GM12872 (cell line): ENCODE data around the gene LAMP2.

Experiments used
- TF ChIP-seq, protein P1 (sequence below): IDR thresholded peaks from 3 replicates; pipeline ENCODE4 v1.5.1; 2011; ENCODE audit warnings: low read depth, mild to moderate bottlenecking, low read length, moderate library complexity; ENCODE audit not compliant: insufficient read depth

The LAMP2 gene

GRCh38 chrX:120426599-120426998 is 42.5 kb downstream of the LAMP2 start:
- TF ChIP-seq, protein P1, sequence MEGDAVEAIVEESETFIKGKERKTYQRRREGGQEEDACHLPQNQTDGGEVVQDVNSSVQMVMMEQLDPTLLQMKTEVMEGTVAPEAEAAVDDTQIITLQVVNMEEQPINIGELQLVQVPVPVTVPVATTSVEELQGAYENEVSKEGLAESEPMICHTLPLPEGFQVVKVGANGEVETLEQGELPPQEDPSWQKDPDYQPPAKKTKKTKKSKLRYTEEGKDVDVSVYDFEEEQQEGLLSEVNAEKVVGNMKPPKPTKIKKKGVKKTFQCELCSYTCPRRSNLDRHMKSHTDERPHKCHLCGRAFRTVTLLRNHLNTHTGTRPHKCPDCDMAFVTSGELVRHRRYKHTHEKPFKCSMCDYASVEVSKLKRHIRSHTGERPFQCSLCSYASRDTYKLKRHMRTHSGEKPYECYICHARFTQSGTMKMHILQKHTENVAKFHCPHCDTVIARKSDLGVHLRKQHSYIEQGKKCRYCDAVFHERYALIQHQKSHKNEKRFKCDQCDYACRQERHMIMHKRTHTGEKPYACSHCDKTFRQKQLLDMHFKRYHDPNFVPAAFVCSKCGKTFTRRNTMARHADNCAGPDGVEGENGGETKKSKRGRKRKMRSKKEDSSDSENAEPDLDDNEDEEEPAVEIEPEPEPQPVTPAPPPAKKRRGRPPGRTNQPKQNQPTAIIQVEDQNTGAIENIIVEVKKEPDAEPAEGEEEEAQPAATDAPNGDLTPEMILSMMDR = no peak

DNA sequence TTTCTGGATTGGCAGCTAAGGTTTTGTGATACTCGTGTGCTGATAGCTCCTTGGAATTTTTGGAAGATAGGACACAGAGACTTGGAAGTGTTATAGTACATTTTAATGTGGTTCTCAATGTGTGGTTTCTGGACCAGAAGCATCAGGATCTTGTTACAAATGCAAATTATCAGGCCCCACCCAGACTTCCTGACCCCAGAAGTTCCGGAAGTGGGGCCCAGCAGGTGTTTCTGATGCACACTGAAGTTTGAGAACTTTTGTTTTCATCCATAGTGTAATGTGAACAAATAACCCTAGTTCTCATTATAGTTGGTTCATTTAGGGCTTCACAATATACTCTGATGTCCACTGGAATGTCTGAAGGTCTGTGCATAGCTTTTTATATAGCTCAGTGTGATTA is 49.6 kb downstream of the LAMP2 start:
- TF ChIP-seq, protein P1 = no peak

DNA sequence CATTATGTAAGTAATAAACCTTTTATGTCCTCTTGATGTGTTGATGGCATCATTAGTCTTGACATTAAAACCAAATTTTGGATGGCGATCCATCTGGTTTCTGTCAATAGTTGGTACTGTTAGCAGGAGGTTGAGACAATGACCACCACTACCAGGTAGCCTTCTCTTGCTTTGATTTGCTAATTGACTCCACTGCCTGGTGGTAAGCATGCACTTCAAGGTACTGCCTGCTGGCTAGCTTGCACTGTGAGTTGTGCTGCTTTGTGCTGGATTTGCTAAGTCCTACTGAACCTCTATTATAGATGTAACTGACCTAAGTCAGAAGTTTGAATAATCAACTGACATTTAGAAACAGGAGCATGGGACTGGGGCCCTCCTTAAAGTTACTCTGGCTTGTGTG is 60.9 kb downstream of the LAMP2 start:
- TF ChIP-seq, protein P1 = no peak

DNA sequence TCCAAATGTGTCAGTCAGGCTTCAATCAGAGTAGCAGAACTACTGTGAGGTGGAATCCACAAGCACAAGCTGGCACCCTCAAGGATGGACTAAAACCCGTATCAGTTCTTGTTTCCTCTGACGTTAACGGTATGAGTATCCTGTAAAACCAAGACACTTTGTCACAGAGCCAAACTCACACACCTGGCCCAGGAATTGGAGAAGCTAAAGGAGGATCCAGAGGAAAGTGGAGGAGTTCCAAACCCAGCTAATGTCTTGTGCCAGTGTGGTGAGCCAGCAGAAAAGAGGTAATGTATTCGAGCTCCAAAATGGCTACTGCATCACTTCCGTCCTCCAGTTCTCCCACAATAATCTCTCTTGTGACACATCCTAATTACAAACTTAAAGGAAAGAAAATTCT is 62.5 kb downstream of the LAMP2 start:
- TF ChIP-seq, protein P1 = no peak

DNA sequence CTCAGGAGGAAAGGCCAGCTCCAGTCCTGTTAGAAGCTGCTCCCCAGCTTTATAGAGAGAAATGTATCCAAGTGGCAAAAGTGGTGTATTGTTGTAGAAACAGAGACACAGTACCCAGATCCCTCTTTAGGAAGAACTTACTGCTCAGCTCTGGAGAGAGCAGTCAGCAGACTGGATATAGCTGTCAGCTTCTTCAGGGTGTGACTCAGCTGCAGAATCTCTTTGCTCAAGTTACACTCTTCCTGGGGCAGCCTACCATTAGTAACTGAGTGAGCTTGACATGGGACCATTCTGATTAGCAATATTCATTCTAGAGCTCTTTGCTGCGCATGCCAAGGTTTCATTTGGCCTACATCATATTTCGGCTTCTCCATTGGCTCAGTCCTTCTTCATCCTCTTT is 66.7 kb downstream of the LAMP2 start:
- TF ChIP-seq, protein P1 = no peak

DNA sequence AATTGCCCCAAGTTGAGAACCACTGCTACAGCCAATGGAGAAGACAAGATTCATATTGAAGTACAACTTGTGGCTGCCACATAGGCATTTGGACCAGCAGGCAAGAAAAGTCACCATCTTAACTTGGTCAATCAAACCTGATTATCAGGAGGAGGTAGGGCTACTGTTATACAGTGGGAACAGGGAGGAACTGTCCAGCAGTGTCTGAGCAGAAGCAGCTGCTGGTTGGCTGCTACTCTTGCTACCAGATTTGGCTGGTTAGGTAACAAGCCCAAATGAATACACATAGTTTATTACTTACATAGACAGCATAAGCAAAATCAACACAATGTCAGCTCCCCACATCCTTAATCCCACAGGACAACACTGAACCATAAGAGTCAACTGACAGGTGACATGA is 67.8 kb downstream of the LAMP2 start:
- TF ChIP-seq, protein P1 = no peak

DNA sequence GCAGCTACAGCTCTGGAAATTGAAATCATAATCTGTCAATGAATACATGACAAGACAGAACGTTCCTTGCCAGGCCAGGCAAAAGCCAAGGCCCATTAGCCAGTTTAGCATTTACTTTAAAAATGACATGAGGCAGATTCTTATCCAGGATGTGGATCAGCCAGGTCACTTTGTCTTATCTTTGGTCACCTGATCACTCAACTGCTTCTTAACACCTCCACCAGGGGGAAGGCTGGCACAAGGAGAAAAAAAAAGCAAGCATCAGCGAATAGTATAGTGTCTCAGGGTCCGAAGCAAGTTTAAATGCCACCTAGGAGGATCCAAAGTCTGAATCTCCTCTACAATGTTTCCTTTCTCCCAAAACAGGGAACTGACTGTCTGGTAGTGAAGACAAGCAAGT is 88.4 kb downstream of the LAMP2 start:
- TF ChIP-seq, protein P1 = peak; percentile 43; the same call in 1 of the 3 replicates
